8988T (cell line): ENCODE results near the gene IGLL5.
A peak's percentile ranks its signal among the peaks of the same experiment; 100 is the strongest.

Experiments
- DNase-seq: peaks from one replicate; pipeline ENCODE4 v3.0.0; 2011

IGLL5 gene

DNA sequence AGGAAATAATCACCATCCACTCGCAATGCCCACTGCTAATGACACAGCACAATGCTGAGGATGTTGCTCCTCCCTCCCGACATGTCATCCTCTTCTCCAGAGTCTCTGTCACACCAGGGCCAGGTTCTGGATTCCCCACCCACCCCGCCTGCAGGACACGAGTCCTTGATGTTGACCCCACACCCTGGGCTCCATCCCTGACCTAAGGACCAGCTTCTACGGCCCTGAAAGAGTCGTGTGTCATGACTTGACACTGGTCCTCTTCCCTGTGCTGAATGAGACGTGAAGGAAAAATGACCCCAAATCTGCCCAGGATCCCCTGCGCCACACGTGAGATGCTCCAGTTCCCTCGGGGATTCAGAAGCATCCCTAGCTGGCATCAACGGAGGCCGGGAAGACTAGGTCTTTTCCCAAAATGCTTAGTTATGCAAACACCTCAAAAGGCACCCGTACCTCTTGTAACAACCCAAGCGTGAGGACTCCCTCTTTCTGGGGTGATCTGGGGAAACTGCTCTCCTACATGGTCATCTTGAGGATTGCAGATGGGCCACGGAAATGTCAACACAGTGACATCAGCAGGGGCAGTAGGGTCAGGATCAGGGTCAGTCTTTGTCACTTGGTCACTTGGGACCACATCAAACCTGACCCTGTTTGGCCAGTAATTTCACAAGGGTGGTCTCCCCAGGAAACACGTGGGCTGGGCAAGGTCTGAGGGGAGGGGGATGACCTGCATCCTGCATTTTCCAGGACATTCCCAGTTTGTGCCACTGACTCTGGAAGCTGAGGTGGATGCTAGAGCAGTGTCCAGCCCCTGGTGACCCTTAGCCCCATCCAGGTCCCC is 42.0 kb downstream of the IGLL5 start:
- DNase-seq, result no peak

- DNase-seq, result no peak
These were observed 42.5 kb downstream of the IGLL5 start for GRCh38 chr22:22930222-22930497.

GRCh38 chr22:22930571-22931556 is 43.2 kb downstream of the IGLL5 start:
- DNase-seq, result no peak

DNA sequence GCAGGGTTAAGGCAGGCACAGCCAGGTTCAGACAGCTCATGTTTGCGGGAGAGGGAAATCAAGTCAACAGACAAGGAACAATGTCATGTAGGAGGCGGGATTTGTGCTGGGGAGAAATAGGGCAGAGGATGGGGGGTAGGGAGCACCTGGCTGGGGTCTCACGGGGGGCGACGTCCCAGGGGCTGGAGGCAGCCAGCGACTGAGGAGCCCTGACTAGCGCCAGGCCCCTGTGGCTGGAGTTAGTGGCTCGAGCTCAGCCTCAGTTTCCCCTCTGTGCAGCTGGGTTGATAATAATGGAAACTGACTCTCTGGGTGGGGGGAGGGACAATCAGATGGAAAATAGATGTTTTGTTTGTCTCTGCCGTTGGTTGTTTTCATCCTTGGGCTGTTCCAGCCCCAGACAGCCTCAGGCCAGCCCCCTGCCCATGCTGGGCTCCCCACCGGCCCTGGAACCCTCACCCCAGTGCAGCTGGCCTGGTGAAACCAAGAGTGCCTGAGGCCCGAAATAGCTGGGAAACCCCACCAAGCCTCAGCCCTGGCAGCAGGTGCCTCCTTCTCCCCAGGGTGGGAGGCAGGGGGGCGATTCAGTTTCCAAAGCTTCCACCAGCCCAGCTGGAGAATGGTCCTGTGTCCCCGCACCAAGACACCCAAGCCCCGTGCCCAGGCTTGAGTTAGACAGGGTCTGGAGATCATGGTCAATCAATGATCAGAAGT is 44.1 kb downstream of the IGLL5 start:
- DNase-seq, result no peak

GRCh38 chr22:22932512-22932941 is 44.9 kb downstream of the IGLL5 start:
- DNase-seq, result no peak

GRCh38 chr22:22933100-22933806 is 45.6 kb downstream of the IGLL5 start:
- no peak for DNase-seq

- no peak for DNase-seq
These were observed 46.4 kb downstream of the IGLL5 start for GRCh38 chr22:22933807-22934542.

GRCh38 chr22:22934543-22935055 is 47.0 kb downstream of the IGLL5 start:
- DNase-seq, result no peak

DNA sequence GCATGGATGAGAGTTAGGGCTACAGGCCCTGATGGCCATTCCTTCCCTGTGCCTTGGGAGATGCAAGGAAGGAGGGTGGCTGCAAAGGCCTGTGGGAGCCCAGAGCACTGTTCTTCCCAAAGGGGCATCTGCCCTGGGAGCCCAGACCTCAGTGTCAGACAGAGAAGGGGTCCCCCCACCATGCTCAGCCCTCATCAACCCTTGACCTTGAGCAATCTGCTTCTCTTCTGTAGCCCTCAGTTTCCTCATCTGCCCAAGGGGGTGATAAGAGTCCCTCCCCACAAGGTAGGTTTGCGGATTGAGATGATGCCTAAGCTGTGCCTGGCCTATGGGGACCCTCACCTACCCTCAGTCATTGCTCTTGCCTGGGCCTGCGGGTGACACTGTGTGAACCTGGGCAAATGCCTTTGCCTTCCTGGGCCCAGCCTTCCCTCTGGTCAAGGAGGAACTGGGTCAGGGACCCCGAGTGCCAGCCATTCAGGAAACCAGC is 47.5 kb downstream of the IGLL5 start:
- no peak for DNase-seq

DNA sequence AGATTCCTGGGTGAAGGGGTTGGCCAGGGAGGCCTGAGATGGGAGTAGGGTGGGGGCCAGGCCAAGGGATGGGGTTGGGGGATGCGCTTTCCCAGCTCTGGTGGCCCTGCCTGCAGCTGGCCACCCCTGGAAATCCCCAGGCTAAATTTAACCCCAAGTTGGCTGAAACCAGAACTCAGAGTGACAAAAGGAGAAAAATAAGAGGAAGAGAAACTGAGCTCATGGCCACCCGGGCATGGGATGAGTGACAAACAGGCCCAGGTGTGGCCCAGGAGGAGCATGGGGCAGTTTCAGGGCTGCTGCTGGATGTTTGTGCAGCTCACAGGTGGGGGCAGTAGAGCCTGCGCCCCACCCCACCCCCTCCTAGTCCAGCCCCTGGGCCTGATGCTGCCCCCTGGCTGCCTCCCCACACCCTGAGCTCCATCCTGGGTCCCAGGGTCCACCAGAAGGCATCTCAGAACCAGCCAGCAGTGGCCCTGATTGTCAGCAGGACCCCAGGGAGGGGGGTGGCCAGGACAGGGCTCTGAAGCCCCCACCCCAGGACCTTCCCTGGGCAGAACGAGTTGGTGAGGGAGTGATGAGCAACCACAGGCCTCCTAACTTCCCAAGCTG is 48.0 kb downstream of the IGLL5 start:
- DNase-seq, result peak; percentile 41

DNA sequence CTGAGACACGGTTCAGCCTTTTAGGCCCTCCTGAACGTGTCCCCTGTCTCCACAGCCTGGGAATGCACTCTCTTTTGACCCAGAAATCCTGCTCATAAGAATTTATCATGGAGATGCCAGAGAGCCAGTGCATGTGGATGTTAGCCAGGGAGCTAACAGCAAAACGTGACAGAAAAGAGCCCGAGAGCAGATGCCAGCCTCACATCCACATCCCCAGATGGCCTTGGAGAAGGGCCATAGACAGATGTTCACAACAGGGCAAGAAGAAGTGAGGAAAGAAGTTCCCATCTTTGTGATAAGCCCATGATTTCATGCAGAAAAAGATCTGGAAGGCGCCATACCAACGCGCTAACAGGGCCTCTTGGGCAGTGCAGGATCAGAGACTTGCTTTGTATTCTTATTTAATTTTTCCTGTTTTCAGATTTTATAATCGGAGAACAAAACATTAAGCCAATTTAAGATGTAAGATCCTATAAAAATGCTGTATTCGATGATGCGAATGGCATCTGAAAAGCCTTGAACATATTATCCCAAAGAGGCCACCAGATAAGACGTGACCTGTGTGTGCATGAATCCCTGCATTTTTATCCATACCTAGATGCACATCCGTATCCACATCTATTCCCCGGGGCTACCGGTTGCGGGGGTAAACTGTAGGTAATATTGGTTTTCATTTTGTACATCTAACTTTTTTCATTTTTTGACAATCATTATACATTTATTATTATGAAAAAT is 48.7 kb downstream of the IGLL5 start:
- DNase-seq, result no peak

GRCh38 chr22:22936915-22937656 is 49.5 kb downstream of the IGLL5 start:
- DNase-seq, result no peak

GRCh38 chr22:22937894-22938480 is 50.4 kb downstream of the IGLL5 start:
- no peak for DNase-seq

DNA sequence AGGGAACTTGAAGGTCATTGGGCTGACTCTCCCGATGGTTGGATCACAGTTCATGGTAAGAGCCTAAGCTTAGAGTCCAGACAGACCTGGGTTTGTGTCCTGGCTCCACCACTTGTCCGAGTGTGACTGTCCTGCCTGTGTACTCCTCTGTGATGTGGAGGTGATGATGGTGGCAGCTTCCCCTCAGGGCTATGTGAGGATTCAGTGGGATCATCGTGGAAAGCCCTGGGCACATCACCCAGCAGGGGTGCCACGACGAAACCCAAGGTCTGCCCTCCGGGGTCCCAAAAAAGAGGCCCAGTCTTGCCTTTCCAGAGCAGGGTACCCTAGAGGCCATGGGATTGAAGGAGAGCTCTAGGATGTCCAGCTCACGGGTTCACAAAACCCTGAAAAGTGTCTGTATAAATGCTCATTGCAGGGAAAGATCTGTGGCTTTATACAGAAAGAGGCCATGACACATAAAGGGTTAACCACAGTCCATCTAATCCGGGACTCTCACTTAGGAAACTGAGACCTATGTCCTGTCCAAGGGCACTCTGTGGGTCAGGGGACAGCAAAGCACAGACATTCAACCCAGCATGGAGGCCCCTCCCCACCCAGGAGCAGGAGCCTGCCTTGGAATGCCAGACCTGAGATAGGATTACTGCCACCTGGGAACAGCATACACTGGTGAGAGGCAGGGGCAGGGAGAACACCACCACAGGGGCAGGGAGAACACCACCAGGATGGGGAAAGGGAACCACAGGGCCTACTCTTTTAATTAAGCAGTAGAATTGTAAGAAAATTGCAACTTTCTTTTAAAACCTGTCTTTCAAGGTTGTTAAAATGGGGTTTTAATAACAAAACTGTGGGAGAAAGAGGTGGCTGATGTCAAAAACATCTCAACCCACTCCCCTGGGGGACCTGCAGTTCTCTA is 51.3 kb downstream of the IGLL5 start:
- DNase-seq, result no peak

DNA sequence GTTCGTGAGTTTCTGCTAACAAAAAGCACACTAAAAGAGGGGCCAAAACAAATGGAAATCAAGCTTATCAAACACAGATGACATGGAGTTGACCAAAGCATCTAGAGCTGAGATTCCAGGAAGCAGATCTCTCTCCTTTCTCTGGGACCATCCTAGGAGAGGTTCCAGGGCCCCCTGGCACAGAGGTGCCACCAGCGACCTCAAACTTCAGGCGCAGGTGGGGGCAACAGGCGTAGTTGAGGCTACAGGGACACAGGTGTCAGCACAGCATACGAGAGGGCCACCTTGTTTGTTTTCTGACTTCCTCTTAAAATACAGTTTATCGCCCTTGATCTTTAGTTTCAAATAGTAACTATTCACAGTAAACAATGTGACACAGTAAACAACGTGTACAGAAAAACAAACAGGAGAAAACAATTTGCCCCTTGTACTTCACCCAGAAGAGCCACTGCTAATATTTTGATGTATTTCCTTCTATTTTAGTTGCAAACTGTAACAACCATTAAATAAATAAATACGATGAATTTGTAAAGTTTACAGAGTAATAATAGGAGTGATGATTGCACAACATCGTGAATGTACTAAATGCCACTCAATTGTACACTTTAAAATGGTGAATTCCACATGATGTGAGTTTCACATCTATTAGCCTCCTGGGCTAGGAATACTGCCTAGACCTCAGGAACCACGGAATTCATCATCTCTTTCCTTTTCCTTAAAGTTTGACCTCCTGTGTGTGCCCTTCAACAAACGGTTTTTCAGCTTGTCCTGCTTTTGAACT is 52.2 kb downstream of the IGLL5 start:
- no peak for DNase-seq

GRCh38 chr22:22940961-22941605 is 53.5 kb downstream of the IGLL5 start:
- DNase-seq, result no peak
